Cardiac muscle cell (in vitro differentiated cells and primary cell): ENCODE measurements around the gene AUH. TPM values are rescaled to one million over a fixed set of nuclear protein-coding genes. Genes with fewer than 3 reads are reported as not detected.
"Not testable (repeated sequence)": the region's sequence is repeated elsewhere in the genome, so short reads cannot be mapped to it uniquely, and the experiment has no call there.

ENCODE experiments used
- DNase-seq, 2 donors: peaks; one replicate each; pipeline versions ENCODE4 v3.0.0 to v3.0.0-alpha.2; 2010 to 2017; ENCODE audit warnings: low read depth in 1 of 2, low spot score in 1 of 2
- H3K27ac ChIP-seq: fragments of 200-600 bp; sonication (generic); 2 replicates; pipeline ENCODE4 v1.5.1; 2016
- H3K27me3 ChIP-seq: fragments of 200-600 bp; sonication (generic); 2 replicates; pipeline ENCODE4 v1.6.0; 2016; ENCODE audit warnings: control low read depth
- H3K36me3 ChIP-seq: fragments of 200-600 bp; sonication (generic); 2 replicates; pipeline ENCODE4 v1.5.1; 2016; ENCODE audit warnings: control low read depth
- H3K4me1 ChIP-seq: fragments of 200-600 bp; sonication (generic); 2 replicates; pipeline ENCODE4 v1.8.1; 2017; ENCODE audit warnings: low read depth, mild to moderate bottlenecking, mixed run types
- H3K4me3 ChIP-seq: fragments of 200-600 bp; sonication (generic); 2 replicates; pipeline ENCODE4 v1.5.1; 2016; ENCODE audit warnings: mild to moderate bottlenecking
- H3K9me3 ChIP-seq: fragments of 200-600 bp; sonication (generic); 2 replicates; pipeline ENCODE4 v1.5.1; 2017; ENCODE audit warnings: low read depth, mild to moderate bottlenecking, control low read depth
- polyA plus RNA-seq: library from polyadenylated mRNA; unstranded; fragments of >200 nt; fragmentation: Nextera tagmentation; extraction: Ambion mirVana; gene quantifications from 2 replicates; pipeline ENCODE4 v1.2.1, GENCODE V29; 2016
- total RNA-seq: library from RNA; depleted of rRNA; stranded (reverse); fragments of >200 nt; gene quantifications from 2 replicates; pipeline ENCODE4 v1.2.3, GENCODE V29; 2016
- TF ChIP-seq, protein P1 (sequence below): IDR thresholded peaks from 2 replicates; pipeline ENCODE4 v1.5.1; 2012; ENCODE audit warnings: low read depth, mild to moderate bottlenecking, low read length

Gene AUH
- total and polyA plus RNA-seq, 2 experiments from 2014 or later = 52.0 to 68.8 TPM

DNA sequence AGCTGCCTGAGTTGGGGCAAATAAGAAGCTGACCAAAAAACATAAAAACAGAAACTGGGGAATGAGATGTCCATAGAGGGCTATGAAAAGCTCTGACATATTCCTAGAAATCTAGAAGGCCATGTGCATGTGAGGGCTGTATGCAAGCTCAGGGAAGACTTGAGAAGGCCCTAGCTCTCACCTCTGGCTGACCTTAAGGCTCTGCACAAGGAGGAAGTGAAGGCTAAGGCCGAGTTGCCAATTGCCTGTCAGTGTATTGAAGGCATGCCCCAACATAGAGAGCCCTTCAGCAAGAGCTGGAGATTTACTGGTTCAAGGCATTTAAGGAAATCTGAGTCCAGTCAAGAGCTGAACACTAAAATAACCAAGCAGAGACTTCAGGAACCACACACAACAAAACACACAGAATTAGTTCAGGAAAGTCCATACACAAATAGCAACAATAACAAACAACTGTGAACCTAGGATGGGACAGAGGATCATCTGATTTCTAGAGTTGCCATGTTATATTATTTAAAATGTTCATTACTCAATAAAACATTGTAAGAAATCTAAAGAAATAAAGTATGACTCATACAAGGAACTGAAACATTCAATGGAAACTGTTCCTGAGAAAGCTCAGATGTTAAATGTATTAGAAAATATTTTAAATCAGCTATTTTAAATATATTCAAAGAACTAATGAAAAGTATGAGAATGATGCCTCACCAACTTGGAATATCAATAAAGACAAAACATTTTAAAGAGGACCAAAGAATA lies 161.8 kb downstream of the AUH start:
- H3K4me1 ChIP-seq = peaks cover 4% of the 10 kb centered on the region

DNA sequence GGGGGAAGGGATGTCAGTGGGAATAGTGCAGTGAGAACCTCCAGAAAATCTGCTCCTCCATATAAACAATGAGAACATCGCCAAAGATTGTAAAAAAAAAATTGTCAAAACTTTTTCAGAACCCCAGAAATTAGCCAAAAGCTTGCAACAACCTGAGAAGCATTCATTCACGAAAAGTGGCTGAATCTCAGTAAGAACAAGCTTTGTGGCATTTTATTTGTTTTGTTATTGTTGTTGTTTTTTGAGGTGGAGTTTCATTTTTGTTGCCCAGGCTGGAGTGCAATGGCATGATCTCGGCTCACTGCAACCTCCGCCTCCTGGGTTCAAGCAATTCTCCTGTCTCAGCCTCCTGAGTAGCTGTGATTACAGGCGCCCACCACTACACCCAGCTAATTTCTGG lies 162.8 kb downstream of the AUH start:
- not testable (repeated sequence) for DNase-seq, H3K4me3 ChIP-seq, H3K27me3 ChIP-seq, H3K36me3 ChIP-seq, H3K9me3 ChIP-seq, H3K27ac ChIP-seq
- peaks cover 11% of the 10 kb centered on the region for H3K4me1 ChIP-seq

More for the DNA sequence above, 161.8 kb downstream of the AUH start:
- Histone ChIP-seq H3K27me3 (no peaks in the 10 kb centered on the region), H3K27ac (no peak overlapping the region), H3K4me3 (no peak overlapping the region), H3K36me3 (no peaks in the 10 kb centered on the region), H3K9me3 (no peaks in the 10 kb centered on the region)
- DNase-seq = no peak
- TF ChIP-seq, protein P1, sequence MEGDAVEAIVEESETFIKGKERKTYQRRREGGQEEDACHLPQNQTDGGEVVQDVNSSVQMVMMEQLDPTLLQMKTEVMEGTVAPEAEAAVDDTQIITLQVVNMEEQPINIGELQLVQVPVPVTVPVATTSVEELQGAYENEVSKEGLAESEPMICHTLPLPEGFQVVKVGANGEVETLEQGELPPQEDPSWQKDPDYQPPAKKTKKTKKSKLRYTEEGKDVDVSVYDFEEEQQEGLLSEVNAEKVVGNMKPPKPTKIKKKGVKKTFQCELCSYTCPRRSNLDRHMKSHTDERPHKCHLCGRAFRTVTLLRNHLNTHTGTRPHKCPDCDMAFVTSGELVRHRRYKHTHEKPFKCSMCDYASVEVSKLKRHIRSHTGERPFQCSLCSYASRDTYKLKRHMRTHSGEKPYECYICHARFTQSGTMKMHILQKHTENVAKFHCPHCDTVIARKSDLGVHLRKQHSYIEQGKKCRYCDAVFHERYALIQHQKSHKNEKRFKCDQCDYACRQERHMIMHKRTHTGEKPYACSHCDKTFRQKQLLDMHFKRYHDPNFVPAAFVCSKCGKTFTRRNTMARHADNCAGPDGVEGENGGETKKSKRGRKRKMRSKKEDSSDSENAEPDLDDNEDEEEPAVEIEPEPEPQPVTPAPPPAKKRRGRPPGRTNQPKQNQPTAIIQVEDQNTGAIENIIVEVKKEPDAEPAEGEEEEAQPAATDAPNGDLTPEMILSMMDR = no peak

DNA sequence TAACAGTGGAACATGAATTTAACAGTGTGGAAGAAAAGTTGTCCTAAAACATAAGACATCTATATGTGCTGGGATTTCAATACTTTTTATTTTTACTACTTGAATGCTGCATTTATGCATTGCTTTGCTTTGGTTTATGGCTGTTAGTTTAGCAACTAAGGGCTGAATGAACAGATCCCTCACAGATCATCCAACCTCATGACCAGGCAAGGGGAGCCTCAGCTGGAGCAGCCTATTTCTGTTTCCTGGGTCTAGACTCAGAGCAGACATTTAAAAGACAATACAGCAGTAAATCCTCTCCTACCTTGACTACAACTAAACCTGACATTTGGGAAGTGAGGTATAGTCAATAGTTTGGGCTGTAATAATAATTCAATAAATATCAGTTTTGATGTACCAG lies 163.3 kb downstream of the AUH start:
- Histone ChIP-seq H3K4me3 (no peak overlapping the region), H3K36me3 (no peaks in the 10 kb centered on the region), H3K27me3 (no peaks in the 10 kb centered on the region), H3K27ac (no peak overlapping the region), H3K9me3 (no peaks in the 10 kb centered on the region), H3K4me1 (peaks cover 12% of the 10 kb centered on the region)
- no peak for DNase-seq
- TF ChIP-seq, protein P1 = no peak

DNA sequence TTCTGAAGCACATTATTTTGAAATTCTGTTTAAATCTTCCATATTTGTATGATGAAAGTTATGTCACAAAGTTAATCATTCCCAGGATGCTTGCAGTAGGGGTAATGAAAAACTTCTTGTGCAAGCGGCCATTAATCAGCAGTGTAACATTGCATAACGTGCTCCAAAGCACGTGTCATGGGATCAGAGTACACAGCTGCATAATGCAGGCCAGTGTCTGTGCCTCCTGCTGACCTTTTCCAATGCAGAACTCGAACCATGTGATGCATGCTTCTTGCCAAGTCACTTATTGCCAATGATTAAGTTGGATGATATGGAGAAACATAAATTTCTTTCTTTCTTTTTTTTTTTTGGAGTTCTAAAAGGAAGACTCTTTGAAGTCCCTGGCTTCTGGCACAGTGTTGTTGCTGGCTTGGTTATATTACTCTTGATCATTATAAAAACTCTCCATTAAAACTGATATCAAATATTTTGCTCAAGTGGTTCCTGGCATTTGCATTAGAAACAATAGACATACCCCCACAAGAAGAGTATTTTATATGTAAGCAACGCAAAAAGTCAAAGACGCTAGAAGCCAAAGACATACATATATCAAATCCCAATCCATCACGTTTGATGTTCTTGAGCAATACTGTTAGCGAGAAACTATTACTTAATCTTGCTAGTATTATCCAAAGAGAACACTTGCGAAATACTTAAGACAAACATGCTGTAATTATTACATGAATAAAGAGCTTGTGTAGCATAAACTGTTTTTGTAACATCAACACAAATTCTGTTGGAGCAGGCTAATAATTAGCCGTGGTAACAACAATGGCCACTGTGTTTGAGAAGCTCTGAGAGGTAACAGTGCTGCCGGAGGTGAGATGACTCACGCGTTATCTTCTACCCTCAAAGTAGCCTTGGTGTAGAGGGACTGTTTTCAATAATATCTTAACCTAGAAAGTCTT lies 164.2 kb downstream of the AUH start:
- Histone ChIP-seq H3K4me3 (no peak overlapping the region), H3K27me3 (no peaks in the 10 kb centered on the region), H3K27ac (no peak overlapping the region), H3K4me1 (peaks cover 14% of the 10 kb centered on the region), H3K9me3 (no peaks in the 10 kb centered on the region), H3K36me3 (no peaks in the 10 kb centered on the region)
- DNase-seq = peak in 1 of 2 donors; percentile 98
- TF ChIP-seq, protein P1 = no peak

DNA sequence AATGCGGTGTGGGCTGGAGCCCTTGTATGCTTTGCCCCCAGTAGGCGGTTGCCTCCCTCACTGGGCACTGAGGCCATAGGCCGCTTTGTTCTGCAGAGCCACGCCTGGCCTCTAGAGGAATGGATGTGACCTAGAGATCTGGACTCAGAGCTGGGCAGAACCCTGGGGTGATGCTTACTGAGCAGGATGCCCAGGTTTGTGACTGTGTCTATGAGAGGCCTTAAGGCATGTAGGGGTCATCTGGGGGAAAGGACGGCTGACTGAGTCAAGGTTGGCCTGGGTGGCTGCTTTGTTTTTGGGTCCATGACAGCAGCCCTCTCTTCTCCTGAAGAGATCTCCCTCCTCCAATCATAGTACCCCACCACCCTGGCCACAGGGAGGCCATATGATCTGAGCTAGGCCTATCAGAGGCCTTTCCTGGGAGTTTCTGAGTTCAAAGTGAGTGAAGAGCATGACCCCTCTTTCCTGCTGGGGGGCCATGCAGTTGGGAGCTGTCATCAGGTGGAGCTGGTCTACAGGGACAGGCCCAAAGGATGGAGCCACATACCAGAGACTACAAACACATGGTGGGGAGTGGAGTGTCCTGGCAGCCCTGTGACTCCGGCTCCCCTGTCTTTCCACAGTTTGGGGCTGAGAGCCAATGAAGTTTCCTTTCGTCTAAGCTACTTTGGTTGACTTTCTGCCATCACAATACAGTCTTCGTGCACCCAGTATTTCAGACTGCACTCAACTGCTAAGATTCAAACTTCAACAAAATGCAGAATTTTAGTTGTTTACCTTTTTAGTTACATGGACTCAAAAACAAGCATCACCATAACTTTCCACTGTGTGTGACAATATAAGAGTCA lies 165.4 kb downstream of the AUH start:
- DNase-seq = no peak
- TF ChIP-seq, protein P1 = no peak
- Histone ChIP-seq H3K27me3 (no peaks in the 10 kb centered on the region), H3K9me3 (no peaks in the 10 kb centered on the region), H3K27ac (no peak overlapping the region), H3K36me3 (no peaks in the 10 kb centered on the region), H3K4me3 (no peak overlapping the region), H3K4me1 (peaks cover 26% of the 10 kb centered on the region)
